Left ventricle myocardium superior (tissue), 1 donor: ENCODE results near the gene TMEM54. TPM values are rescaled to one million over a fixed set of nuclear protein-coding genes. Genes with fewer than 3 reads are reported as not detected.

Source experiments
- total RNA-seq: library from RNA; stranded (reverse); fragmentation: NEBNext Ultra II Directional; extraction: Animal tissue kit (Norgen Biotek cat#: 25700); gene quantifications from one replicate; pipeline ENCODE4 v1.2.1, GENCODE V29; 2021
- donor health status: DM: no; HTN: yes; CAD: no; lungs with severe emphysema.

TMEM54 gene
- total RNA-seq, 1 donor from 2014 or later: 6.7 TPM

Other genes starting within 250 kb of the TMEM54 start
- 12.2 TPM for gene SYNC, start 198.6 kb downstream of the TMEM54 start, total RNA-seq
- gene YARS1, start 84.0 kb downstream of the TMEM54 start, total RNA-seq: 32.3 TPM
- gene S100PBP, start 83.7 kb downstream of the TMEM54 start, total RNA-seq: 15.7 TPM
- 156 TPM for gene FNDC5, start 30.5 kb downstream of the TMEM54 start, total RNA-seq
- gene HPCA, start 14.9 kb downstream of the TMEM54 start, total RNA-seq: not detected
- gene RNF19B, start 63.4 kb upstream of the TMEM54 start, total RNA-seq: 13.3 TPM
- 121 TPM for gene AK2, start 135.5 kb upstream of the TMEM54 start, total RNA-seq
- 3.3 TPM for gene AZIN2, start 179.8 kb upstream of the TMEM54 start, total RNA-seq